T-helper 1 cell (primary cell): ENCODE measurements around the gene NUP93.
"Not testable (repeated sequence)": the region's sequence is repeated elsewhere in the genome, so short reads cannot be mapped to it uniquely, and the experiment has no call there.

Source experiments
- DNase-seq, 5 donors: peaks; one replicate each; pipeline ENCODE4 v3.0.0-alpha.2; 2012 to 2020

The NUP93 gene

GRCh38 chr16:56872863-56873391 is 143.0 kb downstream of the NUP93 start:
- DNase-seq: no peak

GRCh38 chr16:56874800-56875199 is 144.9 kb downstream of the NUP93 start:
- DNase-seq: no peak

GRCh38 chr16:56876048-56876447 is 146.1 kb downstream of the NUP93 start:
- no peak for DNase-seq

DNA sequence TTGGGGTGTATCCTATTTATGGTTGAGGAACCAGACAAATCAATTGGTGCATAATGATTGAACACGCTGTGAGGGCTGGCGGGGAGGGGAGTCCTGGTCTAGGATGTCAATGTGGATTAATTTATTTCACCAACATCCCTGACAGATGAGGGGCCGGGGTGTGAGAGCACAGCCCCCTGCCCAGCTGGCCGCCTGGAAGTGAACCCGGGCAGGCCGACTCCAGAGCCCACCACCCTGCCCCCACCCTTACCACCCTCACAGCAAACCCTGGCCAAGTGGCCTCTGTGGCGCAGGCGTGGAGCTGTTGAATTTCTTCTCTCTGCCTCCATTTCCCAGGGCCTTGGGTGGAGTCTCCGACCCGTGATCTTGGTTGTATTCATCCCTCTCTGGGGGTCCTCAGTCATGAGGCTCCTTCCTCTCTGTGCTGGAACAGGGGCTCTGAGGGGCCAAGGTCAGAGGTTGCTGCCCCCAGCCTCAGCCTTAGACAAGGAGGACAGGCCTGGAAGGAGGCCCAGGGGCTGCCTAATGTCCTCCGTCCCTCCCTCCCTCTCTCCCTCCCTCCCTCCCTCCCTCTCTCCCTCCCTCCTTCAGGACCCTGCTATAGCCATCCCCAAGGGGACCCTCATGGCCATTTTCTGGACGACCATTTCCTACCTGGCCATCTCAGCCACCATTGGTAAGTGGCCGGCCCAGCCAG is 147.7 kb downstream of the NUP93 start:
- no peak for DNase-seq

- no peak for DNase-seq
These were observed 148.4 kb downstream of the NUP93 start for GRCh38 chr16:56878282-56878854.

- DNase-seq: no peak
These were observed 149.3 kb downstream of the NUP93 start for GRCh38 chr16:56879276-56879675.

GRCh38 chr16:56880176-56880575 is 150.2 kb downstream of the NUP93 start:
- DNase-seq: no peak

- no peak for DNase-seq
These were observed 150.8 kb downstream of the NUP93 start for GRCh38 chr16:56880685-56881084.

DNA sequence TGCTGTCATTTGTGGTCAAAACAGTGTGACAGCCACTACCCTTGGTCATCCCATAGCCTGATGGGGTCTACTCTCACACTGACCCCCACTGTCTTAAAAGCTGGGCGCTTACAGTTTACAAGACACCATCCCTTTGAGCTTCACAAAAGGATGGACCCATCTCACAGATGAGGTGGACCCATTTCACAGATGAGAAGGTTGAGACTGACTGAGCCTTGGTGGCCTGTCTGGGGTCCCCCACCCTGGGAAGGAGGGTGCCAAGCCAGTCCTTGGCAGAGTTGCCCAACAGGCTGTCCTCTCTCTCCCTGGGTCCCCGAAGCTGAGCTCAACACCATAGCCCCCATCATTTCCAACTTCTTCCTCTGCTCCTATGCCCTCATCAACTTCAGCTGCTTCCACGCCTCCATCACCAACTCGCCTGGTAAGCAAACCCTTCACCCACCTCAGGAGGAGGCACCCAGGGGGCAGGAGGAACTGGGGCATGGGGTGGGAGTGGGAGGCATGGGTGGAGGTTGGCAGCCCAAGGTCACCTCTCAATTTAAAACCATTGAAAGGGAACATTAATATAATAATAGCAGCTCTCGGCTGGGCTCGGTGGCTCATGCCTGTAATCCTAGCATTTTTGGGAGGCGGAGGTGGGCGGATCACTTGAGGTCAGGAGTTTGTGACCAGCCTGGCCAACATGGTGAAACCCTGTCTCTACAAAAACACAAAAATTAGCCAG is 152.3 kb downstream of the NUP93 start:
- no peak for DNase-seq

DNA sequence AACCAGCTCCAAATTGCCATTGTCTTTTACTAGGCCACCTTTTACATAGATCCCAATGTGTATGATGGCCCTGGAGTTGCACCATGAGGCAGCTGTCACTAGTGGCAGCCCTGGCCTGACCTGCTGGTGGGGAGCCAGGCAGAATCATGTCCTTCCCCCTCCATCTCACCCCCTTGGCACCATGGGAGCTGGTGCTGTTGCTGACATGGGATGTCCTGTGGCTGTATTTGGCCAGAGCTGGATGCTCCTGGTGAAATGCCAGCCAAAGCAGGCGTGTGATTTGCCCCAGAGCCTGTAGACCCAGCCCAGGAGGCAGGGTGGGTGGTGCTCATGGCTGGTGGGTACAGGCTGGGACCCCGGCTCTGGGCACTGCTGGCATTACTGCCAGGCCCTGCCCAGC is 153.7 kb downstream of the NUP93 start:
- no peak for DNase-seq

- no peak for DNase-seq
These were observed 154.2 kb downstream of the NUP93 start for GRCh38 chr16:56884026-56884582.

DNA sequence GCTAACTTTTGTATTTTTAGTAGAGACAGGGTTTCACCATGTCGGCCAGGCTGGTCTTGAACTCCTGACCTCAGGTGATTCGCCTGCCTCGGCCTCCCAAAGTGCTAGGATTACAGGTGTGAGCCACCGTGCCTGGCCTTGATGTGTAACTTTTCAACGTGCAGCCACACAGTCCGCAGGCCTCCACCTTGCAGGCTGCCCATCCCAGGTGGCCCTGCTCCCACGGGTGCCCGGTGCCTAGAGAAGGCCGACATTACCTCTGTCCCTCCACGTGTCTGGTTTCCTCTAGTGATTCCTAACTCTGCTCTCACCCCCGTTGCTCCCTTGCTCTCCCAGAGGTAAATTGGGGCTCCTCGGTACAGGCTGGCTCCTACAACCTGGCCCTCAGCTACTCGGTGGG is 155.0 kb downstream of the NUP93 start:
- not testable (repeated sequence) for DNase-seq

GRCh38 chr16:56885446-56886162 is 155.7 kb downstream of the NUP93 start:
- DNase-seq: no peak

DNA sequence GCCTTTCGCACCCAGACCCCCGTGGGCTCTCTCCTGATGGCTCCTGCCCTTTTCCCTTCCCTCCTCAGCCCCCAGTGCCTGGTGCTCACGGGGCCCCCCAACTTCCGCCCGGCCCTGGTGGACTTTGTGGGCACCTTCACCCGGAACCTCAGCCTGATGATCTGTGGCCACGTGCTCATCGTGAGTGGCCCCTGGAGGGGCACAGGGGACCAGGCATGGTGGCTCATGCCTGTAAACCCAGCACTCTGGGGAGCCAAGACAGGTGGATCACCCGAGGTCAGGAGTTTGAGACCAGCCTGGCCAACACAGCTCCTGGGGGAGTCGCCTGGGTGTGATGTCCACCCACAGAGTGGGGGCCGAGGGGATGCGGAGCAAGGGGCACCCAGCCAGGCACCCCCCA is 156.4 kb downstream of the NUP93 start:
- no peak for DNase-seq

DNA sequence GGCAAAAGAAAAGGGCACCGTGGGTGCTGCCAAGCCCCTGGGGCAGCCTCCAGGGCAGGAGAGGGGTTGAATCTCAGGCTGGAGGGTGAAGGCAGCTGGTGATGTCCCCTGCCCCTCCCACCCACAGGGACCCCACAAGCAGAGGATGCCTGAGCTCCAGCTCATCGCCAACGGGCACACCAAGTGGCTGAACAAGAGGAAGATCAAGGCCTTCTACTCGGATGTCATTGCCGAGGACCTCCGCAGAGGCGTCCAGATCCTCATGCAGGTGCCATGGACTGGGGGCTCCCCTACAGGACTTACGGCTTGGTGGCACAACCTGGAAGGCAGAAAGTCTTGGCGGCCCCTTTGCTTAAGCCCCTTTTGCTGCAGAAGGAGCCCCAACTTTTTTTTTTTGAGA is 156.9 kb downstream of the NUP93 start:
- no peak for DNase-seq

GRCh38 chr16:56888806-56889205 is 158.9 kb downstream of the NUP93 start:
- no peak for DNase-seq

GRCh38 chr16:56889206-56889605 is 159.3 kb downstream of the NUP93 start:
- DNase-seq: no peak

DNA sequence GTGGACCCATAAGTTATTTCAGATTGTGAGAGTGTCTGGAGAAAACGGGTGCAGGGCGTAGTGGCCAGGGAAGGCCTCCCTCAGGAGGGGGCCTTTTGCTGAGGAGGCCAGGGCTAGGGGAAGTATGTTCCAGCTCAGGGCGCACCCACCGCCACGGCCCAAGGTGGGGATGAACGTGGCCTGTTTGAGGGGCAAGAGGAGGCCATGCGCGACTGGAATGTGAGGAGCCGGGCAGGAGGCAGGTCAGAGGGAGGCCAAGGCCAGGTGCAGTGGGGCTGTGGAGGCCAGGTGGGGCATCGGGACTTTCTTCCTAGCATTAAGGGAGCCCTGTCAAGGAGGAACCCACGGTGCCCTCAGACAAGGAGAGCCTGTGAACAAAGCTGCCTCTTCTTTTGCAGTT is 161.8 kb downstream of the NUP93 start:
- DNase-seq: no peak

GRCh38 chr16:56892705-56893104 is 162.8 kb downstream of the NUP93 start:
- DNase-seq: no peak

DNA sequence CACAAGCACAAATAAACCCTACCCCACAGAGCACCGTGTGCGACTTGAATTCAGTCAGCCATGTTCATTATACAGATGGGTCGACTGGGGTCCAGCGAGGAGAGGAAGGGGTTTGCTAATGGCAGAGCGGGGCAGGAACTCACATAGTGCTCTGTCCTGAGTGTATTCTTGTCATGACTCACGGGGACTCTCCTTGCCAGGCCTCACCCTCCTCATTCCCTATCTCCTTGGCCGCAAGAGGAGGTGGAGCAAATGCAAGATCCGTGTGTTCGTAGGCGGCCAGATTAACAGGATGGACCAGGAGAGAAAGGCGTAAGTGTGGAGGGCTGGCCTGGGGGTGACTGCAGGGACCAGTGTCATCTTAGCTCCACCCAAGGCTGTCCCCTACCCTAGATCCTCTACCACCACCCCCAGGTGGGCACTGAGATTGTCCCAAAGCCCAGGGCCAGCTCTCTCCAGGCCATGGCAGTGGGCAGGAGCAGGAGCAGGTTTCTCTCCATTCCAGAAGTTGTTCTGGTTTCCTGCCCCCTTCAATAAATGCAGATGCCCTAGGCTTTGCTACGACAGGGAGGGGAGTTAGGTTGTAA is 164.5 kb downstream of the NUP93 start:
- DNase-seq: no peak

- DNase-seq: no peak
These were observed 165.9 kb downstream of the NUP93 start for GRCh38 chr16:56895813-56896212.

- DNase-seq: no peak
These were observed 166.3 kb downstream of the NUP93 start for GRCh38 chr16:56896244-56896643.
